OCI-LY7 (cell line): Measurements from ENCODE around the gene OTOP3. TPM values are rescaled to one million over a fixed set of nuclear protein-coding genes. Genes with fewer than 3 reads are reported as not detected.
A peak's percentile ranks its signal among the peaks of the same experiment; 100 is the strongest.

Source experiments
- BruUV-seq: library from RNA; stranded (reverse); fragments of 400-500 nt; replicated peaks from 2 replicates; lab custom pipeline; 2021; lab: Mats Ljungman, UMichigan
- CTCF ChIA-PET: fragments of 300-600 bp; sonication (Branson Sonifier 250); formaldehyde crosslinking; loops from one replicate; lab custom pipeline; 2022; ENCODE audit warnings: antibody characterized with exemption; ENCODE audit not compliant: unreplicated experiment; lab: Charles Lee
- POLR2A ChIA-PET: fragments of 300-600 bp; sonication (Branson Sonifier 250); formaldehyde crosslinking; loops from one replicate; lab custom pipeline; 2022; ENCODE audit warnings: antibody characterized with exemption; lab: Charles Lee
- DNase-seq: peaks from one replicate; pipeline ENCODE4 v3.0.0-alpha.2; 2015; ENCODE audit warnings: low spot score
- H2AFZ ChIP-seq: fragments of 200-600 bp; sonication (generic), shearing (Covaris generic); 2 replicates; pipeline ENCODE4 v1.6.1; 2014; ENCODE audit warnings: mild to moderate bottlenecking, antibody characterized with exemption, low read length, moderate library complexity
- H3K27ac ChIP-seq: fragments of 200-600 bp; sonication (generic); 2 replicates; pipeline ENCODE4 v1.5.1; 2014; ENCODE audit warnings: mixed run types, low read depth, mild to moderate bottlenecking, moderate library complexity, low read length, inconsistent platforms; ENCODE audit not compliant: poor library complexity, severe bottlenecking
- H3K36me3 ChIP-seq: fragments of 200-600 bp; sonication (generic); 2 replicates; pipeline ENCODE4 v1.6.1; 2014; ENCODE audit warnings: mild to moderate bottlenecking, antibody characterized with exemption, low read length, moderate library complexity, mixed read lengths; ENCODE audit not compliant: insufficient read depth
- H3K4me1 ChIP-seq: fragments of 200-600 bp; sonication (generic); 2 replicates; pipeline ENCODE4 v1.5.1; 2014; ENCODE audit warnings: mild to moderate bottlenecking, low read length; ENCODE audit not compliant: insufficient read depth, poor library complexity, severe bottlenecking
- H3K4me2 ChIP-seq: fragments of 200-600 bp; sonication (generic); 2 replicates; pipeline ENCODE4 v1.6.1; 2014; ENCODE audit warnings: mild to moderate bottlenecking, low read length
- H3K4me3 ChIP-seq: fragments of 200-600 bp; sonication (generic); 2 replicates; pipeline ENCODE4 v1.5.1; 2014; ENCODE audit warnings: mild to moderate bottlenecking, low read depth, low read length; ENCODE audit not compliant: poor library complexity, severe bottlenecking
- H3K79me2 ChIP-seq: fragments of 200-600 bp; sonication (generic); 2 replicates; pipeline ENCODE4 v1.6.1; 2016; ENCODE audit warnings: low read depth, mild to moderate bottlenecking, low read length, moderate library complexity, mixed read lengths; ENCODE audit not compliant: insufficient read depth
- H3K9me2 ChIP-seq: fragments of 200-600 bp; sonication (generic); 2 replicates; pipeline ENCODE4 v1.6.1; 2016; ENCODE audit warnings: mild to moderate bottlenecking, low read length, mixed read lengths; ENCODE audit not compliant: insufficient read depth
- H3K9me3 ChIP-seq: fragments of 200-600 bp; sonication (generic); 2 replicates; pipeline ENCODE4 v1.6.1; 2014; ENCODE audit warnings: mild to moderate bottlenecking, mixed run types, low read length, mixed read lengths
- H4K20me1 ChIP-seq: fragments of 200-600 bp; sonication (generic); 2 replicates; pipeline ENCODE4 v1.6.1; 2014; ENCODE audit warnings: mild to moderate bottlenecking, antibody characterized with exemption, low read length, moderate library complexity, mixed read lengths; ENCODE audit not compliant: insufficient read depth
- CTCF ChIP-seq: fragments of 200-600 bp; sonication (generic); conservative IDR thresholded peaks from 2 replicates; pipeline ENCODE4 v1.5.1; 2014; ENCODE audit warnings: mild to moderate bottlenecking, antibody characterized with exemption, low read length, moderate library complexity, mixed read lengths
- EZH2phosphoT487 ChIP-seq: fragments of 200-600 bp; sonication (generic); IDR thresholded peaks from 2 replicates; pipeline ENCODE4 v1.6.1; 2018; ENCODE audit warnings: low read depth, borderline replicate concordance, mild to moderate bottlenecking, mixed run types, antibody characterized with exemption, low read length, moderate library complexity, mixed read lengths
- intact Hi-C: fragments of 100-400 bp; cut with micrococcal nuclease; formaldehyde crosslinking; loops from one replicate; pipeline ENCODE4 v1.10.0; 2022; ENCODE audit not compliant: unreplicated experiment
- total RNA-seq, 2 experiments: library from RNA; depleted of rRNA in 1 of 2; stranded (reverse); fragments of >200 nt in 1 of 2; shearing (Covaris generic) in 1 of 2; gene quantifications; 2 replicates each; pipeline ENCODE4 v1.2.3, GENCODE V29; 2014 to 2022

The OTOP3 gene
- total RNA-seq, 2 experiments from 2014 or later, result not detected

GRCh38 chr17:74922172-74922571 lies 13.5 kb upstream of the OTOP3 start:
- no peaks in the 10 kb centered on the region for H3K4me1 ChIP-seq
- POLR2A ChIA-PET, result no interaction called here
- CTCF ChIA-PET, result no interaction called here
- no peak overlapping the region for H3K27ac ChIP-seq
- H3K9me3 ChIP-seq, result no peaks in the 10 kb centered on the region
- intact Hi-C loops, result no loop called here
- H3K4me3 ChIP-seq, result no peak overlapping the region
- no peak overlapping the region for H3K4me2 ChIP-seq
- no peaks in the 10 kb centered on the region for H3K36me3 ChIP-seq
- no peak overlapping the region for H2AFZ ChIP-seq
- TF ChIP-seq EZH2phosphoT487, result no peak
- no peaks in the 10 kb centered on the region for H4K20me1 ChIP-seq
- H3K79me2 ChIP-seq, result no peaks in the 10 kb centered on the region
- H3K9me2 ChIP-seq, result no peaks in the 10 kb centered on the region
- no TSS peak for BruUV-seq
- DNase-seq, result no peak

DNA sequence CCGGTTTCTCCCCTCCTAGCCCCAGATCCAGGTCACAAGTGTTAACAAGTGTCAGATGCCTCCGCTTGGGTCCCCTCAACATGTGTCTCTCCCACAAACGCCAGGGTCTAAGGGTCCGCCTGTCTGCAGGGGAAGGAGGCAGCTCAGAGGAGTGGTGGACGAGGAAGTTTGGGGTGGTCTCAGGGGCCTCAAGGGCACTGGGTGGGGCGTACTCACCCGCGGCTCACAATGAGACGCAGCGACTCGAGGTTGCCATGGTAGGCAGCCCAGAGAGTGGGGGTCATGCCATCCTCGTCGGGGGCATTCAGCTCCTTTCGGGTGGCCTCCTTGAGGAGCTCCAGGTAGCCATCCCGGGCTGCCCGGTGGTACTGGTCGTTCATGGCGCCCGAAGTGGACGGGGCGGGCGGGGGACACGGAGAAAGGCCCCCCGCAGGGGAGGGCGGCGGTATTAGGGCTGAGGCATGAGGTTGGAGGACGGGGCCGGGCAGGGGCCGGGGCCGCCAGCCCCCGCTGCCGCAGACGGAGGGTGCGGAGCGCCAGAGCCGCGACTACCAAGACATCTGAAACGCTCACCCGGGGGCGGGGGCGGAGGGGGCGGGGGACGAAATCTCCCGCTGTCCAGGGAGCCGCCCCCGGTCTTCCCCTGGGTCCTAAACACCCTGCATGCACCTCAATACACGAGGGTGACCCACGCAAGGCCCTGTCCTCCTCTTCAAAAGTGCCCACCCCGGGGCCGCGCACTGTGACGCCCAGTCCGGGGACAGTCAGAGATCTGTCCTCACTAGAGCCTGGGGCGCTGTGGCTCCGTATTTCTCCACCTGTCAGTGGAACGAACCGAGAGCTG lies 12.8 kb upstream of the OTOP3 start, which contains the start of gene USH1G:
USH1G (minus strand) TSS at position 562 of the 844 bp plus-strand sequence; CDS start at position 380, 182 bp downstream.
- Histone ChIP-seq H3K9me2 (no peaks in the 10 kb centered on the region), H3K27ac (no peak within 1 kb of the TSS), H3K4me1 (no peaks in the 10 kb centered on the region), H2AFZ (no peak within 1 kb of the TSS), H3K9me3 (no peaks in the 10 kb centered on the region), H4K20me1 (no peaks in the 10 kb centered on the region), H3K4me2 (no peak within 1 kb of the TSS), H3K36me3 (no peaks in the 10 kb centered on the region), H3K4me3 (no peak within 1 kb of the TSS), H3K79me2 (no peaks in the 10 kb centered on the region)
- CTCF ChIA-PET, result interaction anchor here (0.8 to 1.0 kb wide), 2 partner anchors 35 to 38 kb away, joined by 3 to 4 read pairs; no protein-coding TSS in a partner anchor
- POLR2A ChIA-PET, result interaction anchor here (0.6 kb wide), 1 partner anchor 256 kb away, joined by 3 read pairs; no protein-coding TSS in a partner anchor
- TF ChIP-seq CTCF (no peak), EZH2phosphoT487 (no peak)
- no peak for DNase-seq
- intact Hi-C loops, result loop anchor here (1.0 kb wide), 1 partner anchor 35 kb away; no protein-coding TSS in a partner anchor
- BruUV-seq, result no TSS peak

GRCh38 chr17:74923538-74924249 lies 12.0 kb upstream of the OTOP3 start:
- H3K79me2 ChIP-seq, result no peaks in the 10 kb centered on the region
- no peak overlapping the region for H3K4me3 ChIP-seq
- CTCF ChIA-PET, result interaction anchor here (1.0 kb wide), 1 partner anchor 34 kb away, joined by 3 read pairs; no protein-coding TSS in a partner anchor
- H3K9me2 ChIP-seq, result no peaks in the 10 kb centered on the region
- no peak overlapping the region for H3K27ac ChIP-seq
- peak; percentile 59 for DNase-seq
- H3K36me3 ChIP-seq, result no peaks in the 10 kb centered on the region
- no peaks in the 10 kb centered on the region for H3K4me1 ChIP-seq
- no peaks in the 10 kb centered on the region for H3K9me3 ChIP-seq
- intact Hi-C loops, result loop anchor here (1.0 kb wide), 1 partner anchor 35 kb away; no protein-coding TSS in a partner anchor
- POLR2A ChIA-PET, result interaction anchor here (0.6 kb wide), 2 partner anchors 21 to 255 kb away, joined by 3 read pairs; no protein-coding TSS in a partner anchor
- H2AFZ ChIP-seq, result no peak overlapping the region
- H3K4me2 ChIP-seq, result no peak overlapping the region
- no TSS peak for BruUV-seq
- TF ChIP-seq CTCF, result peak; percentile 86
- TF ChIP-seq EZH2phosphoT487, result no peak
- H4K20me1 ChIP-seq, result no peaks in the 10 kb centered on the region
